Stimulated activated CD4-positive, alpha-beta T cell treated with anti-CD3 and anti-CD28 coated beads, Interleukin-2, amount 100 ng/mL, for 24 hours (primary cell): ENCODE data around the gene INPP5A.

Experiments used
- DNase-seq, 2 donors: peaks; one replicate each; pipeline ENCODE4 v3.0.0-alpha.2; 2020

Gene INPP5A

DNA sequence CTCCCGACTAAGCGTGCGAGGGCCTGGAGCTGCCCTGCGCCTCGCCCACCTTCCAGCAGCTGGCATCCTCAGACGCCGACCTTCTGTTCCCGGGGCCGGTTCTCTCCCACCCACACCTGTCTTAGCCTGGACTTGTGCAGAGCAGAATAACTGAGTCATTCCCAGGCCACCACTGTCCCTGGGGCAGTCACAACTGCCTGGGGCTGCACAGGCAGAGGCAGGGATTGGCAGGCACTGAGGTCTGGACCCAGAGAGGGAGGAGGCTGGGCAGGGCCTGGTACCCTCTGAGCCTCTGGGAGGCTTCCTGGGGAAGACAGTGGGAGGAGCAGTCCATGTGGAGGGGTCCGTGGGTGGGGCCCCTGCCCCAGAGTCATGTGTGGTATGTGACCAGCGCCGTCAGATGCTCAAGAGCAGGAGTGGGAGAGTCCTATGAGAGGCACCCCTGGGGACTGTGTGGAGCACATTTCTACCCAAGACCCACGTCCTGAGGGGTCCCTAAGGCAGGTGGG lies 174.1 kb downstream of the INPP5A start:
- DNase-seq = no peak

DNA sequence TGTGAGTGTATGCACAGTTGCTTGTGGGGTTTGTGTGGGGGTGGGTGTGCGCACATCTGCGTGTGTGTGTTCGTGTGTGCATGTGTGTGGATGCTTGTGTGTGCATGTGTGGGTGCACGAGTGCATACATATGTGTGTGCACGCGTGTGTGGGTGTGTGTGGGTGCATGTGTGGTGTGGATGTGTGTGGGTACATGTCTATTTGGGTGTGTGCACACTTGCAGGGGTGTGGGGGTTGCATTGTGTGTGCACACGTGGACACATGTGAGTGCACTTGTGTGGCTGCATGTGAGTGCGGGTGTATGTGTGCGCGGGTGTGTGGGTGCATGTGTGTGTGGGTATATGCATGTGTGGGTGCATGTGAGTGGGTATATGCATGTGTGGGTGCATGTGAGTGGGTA lies 174.7 kb downstream of the INPP5A start:
- no peak for DNase-seq

DNA sequence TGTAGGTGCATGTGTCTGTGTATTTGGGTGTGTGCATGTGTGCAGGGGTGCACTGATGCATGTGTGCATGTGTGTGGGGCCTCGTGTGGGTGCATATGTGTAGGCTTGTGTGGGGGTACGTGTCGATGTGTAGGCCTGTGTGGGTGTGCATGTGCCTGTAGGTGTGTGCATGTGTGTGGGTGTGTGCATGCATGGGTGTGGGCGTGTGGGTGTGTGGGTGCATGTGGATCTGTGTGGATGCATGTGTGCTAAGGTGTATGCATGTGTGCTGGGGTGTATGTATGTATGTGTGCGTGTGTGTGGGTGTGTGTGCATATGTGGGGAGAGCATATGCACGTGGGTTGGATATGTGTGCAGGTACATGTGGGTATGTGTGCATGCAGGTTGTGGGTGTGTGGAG lies 175.2 kb downstream of the INPP5A start:
- no peak for DNase-seq

DNA sequence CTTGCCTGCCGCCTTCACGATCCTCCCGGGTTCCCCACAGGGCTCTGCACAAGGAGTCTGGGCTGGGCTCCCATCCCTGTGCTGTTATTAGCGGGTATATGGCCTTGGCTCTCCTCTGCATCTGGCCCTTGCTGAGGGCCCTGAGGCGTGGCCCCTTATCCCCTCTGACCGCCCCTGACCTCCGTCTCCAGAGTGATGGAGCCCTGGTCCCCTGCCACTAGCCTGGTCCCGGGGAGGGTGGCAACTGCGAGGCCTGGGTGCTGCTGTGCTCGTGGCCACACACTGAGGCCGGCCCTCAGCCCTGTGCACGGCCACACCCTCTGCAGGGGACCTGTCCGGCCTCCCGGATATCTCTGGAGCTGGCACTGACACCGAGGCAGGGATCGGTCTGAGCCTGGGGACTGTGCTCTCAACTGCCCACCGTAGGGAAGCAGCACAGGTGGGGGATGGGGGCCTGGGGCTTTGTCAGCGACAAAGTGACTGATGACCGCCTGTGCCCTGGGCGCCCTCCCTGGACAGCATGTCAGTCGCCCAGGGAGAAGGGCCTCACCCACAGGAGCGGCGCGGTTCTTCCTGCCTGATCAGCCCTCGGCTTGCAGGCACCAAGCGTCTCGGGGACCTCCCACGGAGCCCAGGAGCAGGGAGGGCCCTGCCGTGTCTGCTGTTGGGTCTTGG lies 176.0 kb downstream of the INPP5A start:
- DNase-seq = no peak

DNA sequence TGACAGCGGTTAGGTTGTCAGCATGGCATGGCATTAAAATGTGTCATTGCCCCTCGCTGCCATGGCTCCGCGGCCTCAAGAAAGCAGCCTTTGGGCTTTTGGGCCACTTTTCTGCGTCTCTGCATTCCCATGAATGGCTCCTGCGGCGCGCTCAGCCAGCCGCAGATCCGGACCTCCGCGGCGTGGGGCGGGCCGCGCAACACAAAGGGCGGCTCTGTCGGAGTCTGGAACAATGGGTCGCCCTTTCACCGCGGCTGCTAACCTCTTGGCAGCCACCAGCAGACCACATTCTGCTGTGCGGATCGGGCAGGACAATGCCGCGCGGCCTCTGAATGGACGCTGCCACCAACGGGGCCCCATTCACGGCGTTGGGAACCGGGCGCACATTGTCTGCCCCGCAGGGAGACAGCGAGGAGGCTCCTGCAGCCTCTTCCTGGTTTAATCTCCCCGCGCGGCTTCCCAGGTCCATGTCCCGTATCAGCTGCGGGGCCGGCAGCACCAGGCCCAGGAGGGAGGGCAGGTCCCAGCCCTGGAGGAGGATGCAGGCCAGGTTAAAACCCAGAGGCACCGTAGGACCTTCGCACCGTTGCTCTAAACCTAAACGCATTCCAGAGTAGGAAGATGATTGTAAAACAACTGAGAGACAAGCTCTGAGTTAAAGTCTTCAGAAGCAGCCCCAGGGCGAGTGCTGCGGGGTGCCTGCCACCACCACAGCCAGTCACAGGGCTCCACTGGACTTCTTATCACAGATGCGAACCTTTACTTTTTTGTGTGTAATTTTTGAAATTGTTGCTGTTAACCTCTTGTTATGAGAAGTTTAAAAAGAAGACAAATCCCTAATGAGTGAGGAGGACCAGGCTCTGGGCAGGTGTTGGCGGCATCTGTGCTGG lies 176.8 kb downstream of the INPP5A start:
- no peak for DNase-seq

DNA sequence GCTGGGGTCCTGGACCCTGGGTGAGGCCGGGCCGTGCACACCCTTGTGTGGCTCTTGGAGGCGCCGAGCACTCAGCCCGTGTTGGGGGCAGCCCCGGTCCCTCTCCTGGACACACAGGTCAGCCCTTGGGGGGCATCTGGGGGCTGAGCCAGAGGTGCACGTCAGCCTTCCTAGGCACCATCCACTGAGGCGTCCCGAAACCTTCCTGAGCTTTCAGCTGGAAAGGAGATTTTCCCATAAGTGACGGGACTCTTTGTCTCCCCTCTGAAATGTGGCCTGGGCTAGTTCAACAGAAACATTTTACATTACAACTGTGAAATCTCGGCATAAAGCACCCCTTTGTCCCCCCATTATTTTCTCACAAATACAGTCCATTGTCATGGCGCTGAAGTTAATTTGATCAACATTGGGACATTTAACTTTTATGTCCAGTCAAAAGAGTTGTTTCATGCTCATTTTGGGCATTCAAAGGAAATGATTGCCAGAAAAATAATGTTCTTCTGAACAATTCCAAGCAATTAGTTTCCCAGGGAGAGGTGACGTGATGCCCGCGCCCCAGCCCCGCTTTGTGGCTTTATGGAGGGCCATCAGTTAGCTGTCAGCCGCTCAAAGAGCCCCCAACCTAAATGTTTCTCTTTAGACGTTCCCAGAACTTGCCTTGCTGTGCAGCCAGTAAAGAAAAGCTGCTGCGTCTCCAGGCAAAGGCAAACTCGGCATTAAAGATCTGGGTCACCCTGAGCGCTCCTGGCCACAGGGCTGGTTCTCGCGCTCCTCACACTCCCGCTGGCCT lies 177.6 kb downstream of the INPP5A start:
- DNase-seq = no peak

DNA sequence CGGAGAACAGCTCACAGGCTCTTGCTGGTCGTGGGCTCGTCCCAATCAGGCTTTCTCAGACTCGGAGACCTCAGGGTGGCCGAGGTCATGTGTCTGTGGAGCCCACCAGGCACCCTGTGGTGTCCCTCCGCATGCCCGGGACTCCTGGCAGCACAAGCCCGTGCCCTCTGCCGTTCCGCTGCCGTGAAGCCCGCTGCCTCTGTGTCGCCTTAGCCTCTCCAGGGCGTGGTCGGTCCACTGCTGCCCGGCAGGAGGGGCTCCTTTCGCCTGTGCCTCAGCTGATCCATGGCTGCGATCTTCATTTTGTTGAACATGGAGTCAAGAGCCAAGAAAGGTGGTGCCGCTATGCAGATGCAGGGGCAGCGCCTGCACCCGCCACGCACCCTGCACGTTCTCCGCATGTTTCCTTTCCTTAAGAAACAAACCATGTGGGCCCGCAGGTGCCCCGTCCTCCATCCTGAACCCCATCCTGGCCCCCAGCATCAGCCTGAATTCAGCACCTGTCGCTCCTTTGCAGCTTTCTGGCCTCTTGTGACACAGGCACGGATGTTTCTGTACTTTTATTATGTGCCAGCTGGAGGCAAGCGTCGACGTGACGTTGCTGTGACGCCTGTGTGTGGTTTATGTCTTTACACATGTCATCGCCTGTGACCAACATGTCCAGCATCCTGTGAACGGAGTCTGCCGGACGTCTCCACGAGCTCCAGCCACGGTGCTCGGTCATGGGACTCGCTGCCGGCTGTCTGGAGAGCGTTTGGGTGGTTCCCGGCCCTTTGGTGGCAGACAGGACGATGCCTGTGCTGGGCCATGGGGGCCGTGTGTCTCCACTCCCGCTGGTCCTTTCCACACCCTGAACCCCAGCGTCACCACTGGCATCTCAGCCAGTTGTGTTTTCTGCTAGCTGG lies 178.4 kb downstream of the INPP5A start:
- no peak for DNase-seq

DNA sequence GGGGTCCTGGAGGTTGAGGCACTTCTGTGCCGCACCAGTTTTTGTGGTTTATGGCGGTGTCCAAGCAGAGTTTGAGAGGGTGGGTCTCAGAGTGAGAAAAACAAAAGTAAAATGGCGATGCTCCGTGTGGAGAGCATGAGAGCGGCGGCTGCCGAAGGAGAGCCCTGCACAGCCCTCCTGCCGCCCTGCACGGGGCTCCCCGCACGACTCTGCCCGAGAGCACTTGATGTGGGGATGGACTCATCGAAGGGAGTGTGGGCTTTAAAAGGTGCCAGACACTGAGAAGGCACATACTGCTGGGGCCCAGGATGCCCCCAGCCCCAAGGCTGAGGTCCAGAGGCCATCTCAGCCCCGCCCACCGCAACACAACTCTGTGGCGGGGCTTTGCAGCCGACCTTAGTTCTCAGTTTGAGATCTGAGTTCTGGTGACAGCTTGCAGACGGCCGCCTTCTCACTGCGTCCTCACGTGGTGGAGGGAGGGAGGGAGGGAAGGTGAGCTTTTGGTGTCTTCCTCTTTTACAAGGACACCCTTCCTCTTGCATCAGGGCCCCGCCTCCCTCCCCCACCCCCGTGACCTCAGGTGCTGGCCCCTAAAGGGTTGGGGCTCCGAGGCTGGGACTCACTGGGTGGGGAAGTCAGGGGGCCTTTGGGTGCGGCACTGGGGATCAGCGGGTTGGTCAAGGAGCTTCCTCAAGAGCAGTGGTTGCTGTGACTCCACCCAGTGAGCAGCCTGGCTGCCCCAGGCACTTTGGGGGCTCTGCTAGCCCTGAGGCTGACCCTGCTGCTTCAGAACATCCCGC lies 179.3 kb downstream of the INPP5A start:
- no peak for DNase-seq

DNA sequence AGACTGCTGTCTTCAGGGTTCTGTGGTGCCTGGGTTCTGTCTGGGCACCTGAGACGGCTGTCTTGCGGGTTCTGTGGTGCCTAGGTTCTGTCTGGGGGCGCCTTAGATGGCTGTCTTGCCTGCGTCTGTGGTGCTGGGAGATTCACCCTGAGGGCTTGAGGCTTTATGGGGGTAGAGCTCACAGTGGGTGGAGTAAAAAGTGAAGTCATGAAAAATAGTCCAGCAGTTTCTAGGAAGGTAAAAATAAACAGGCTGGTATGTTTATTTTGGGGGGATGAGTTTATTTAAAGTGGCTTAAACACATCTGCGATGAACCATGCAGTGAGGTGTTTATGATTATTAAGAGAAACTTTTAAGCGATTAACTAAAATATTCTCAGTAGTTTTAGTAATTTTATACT lies 184.1 kb downstream of the INPP5A start:
- DNase-seq = no peak

DNA sequence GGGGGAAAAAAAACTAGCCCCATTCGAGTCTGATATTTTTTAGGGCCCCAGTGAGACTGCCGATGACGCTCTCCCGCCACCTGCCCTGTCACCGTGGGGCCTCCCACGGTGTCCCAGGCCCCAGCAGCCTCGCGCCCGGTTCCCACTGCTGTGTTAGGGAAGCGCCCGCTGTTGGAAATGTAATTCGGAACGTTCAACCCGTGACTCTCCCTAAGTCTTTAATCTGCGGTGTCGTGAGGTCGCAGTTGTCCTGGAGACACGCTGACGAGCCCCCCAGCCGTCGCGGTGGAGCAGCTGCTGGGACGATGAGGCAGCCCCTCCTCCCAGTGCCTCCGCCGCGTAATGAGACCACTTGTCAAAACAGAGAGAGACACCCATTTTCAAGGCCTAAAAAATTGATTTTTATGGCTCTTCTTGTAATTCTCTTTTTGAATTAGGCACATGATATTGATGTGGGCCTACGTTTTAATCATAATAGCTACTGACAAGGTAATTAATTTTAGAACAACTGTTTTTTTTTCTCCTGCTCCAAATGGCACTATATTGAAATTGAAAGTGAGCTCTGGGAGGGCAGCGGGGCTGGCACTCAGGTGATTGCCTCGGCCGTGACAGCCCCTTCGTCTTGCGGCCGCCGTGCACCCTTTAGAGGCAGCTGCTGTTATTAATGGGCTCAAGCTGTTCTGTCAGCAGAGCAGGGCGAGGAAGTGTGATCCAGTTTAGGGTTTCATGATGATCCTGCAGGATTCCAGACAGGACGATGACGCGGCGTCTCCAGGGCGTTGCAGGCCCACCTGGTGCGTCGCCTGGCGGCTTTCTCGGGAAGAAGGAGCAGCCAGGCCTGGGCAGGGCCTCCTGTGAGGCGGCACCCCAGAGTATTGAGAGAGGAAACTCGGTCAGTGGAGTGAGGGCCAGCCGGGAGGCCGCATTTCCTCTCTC lies 185.1 kb downstream of the INPP5A start:
- no peak for DNase-seq

DNA sequence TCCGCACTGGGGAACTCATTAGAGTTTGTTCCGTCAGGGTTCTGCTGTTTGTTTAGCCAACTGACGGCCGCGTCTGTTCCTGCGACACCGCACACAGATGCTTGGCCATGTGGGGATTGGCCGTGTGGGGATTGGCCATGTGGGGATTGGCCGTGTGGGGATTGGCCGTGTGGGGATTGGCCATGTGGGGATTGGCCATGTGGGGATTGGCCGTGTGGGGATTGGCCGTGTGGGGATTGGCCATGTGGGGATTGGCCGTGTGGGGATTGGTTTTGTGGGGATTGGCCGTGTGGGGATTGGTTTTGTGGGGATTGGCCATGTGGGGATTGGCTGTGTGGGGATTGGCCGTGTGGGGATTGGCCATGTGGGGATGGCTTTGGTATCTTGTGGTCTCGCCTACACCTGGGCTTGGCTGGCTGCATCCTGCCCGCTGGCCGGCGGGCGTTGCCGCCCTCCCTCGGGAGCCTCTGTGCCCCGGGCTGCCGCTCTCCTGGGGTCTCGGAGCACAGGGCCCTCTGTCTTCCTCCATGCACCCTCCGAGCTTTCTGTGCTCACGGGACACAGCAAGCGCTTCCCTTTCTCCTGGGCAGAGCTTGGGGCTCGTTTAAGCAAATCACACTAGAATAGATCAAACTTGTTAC lies 185.9 kb downstream of the INPP5A start:
- DNase-seq = no peak

DNA sequence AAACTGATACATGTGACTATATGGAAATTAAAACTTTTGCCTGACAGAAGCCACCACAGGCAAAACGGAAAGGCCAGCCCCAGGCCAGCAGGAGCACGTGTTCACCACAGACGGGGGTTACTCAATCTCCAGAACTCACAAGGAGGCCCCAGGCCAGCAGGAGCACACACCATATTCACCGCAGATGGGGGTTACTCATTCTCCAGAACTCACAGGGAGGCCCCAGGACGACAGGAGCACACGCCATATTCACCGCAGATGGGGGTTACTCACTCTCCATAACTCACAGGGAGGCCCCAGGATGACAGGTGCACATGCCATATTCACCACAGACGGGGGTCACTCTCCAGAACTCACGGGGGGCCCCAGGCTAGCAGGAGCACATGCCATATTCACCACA lies 186.9 kb downstream of the INPP5A start:
- no peak for DNase-seq

DNA sequence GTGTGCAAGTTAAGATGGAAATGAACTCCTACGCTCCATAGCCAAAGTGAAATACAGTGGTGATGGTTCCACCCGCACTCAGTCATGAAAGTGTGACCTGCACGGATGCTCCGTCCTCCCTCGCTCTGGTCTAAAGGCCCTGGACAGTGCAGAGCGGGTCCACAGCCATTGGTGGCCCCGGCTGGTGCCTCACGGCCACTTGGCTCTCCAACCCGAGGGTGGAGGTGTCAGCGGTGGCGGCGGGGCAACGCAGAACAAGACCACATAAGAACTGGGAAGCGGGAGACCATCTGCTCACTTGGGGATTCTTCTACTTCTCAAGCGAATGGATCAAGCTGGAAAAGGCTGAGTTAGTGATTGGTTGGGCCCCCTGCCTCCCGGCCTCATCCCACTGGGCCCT lies 187.6 kb downstream of the INPP5A start:
- no peak for DNase-seq

DNA sequence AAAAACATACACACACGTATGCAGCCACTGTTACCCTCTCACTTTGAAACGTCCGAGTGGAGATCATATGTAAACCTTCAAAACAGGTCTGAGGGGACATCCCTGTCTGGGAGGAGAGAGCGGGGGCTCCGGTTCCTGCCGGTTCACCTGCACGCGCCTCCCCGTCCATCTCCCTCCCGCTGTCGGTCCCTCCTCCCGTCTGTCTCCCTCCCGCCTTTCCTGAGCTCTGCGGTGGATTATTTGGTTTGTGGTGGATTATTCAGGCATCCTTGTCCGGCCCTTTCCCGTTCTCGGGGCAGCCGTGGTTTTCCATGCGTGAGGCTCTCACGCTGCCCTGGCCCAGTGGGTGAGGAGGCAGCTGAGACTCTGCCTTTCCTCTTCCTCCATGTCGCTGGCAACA lies 188.6 kb downstream of the INPP5A start:
- no peak for DNase-seq

DNA sequence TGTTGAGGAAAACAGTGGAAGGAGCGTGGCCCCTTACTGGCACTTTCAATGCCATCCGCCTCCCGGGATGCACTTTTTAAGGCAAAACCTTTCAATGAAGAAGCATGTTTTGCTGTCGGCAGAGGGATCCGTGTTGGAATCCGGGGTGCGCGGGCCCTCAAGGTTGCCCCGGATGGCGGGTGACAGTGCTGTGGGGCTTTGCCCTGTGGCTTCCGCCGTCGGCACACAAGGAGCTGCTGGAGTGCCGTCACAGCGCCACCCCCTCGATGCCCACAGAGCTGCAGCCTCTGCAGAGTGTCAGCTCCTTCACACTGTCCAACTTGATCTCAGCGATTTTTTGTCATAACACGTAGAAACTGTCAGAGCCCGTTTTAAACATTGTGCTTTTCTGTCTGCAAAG lies 189.4 kb downstream of the INPP5A start:
- no peak for DNase-seq

DNA sequence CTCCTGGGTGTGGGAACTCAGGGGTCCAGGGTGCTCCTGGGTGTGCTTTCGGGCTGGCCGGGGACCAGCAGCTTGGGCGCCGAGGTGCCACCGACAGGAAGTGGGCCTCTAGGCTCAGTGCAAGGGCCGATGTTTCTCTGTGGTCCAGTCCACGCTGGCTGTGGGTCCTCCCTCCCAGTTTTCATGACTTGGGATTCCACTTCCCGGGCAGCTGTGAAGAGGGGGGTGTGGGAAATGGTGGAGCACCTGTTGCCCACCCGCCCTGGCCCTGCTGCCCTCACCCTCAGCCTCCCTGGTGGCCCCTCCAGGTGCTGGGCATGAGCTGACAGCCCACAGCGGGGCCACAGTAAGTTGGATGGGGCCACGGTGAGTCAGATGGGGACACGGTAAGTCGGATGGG lies 189.8 kb downstream of the INPP5A start:
- no peak for DNase-seq

DNA sequence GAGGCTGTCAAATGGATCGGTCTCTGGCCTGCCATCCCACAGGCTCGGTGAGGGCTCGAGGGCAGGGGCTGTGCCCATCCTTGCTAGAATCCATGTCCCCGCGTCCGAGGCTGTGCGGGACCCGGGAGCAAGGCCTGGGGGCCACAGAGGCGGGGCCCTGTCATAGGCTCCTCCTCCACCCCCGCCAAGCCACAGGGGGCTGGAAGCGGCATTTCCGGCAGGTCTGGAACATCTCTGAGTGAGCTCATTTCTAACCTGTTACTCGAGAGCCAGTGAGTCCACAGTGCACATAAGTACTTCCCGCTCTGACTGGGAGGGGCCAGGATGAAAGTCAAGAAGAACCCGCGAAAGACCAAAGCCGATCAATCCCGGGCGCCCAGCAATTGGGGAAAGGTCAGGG lies 190.7 kb downstream of the INPP5A start:
- DNase-seq = no peak

DNA sequence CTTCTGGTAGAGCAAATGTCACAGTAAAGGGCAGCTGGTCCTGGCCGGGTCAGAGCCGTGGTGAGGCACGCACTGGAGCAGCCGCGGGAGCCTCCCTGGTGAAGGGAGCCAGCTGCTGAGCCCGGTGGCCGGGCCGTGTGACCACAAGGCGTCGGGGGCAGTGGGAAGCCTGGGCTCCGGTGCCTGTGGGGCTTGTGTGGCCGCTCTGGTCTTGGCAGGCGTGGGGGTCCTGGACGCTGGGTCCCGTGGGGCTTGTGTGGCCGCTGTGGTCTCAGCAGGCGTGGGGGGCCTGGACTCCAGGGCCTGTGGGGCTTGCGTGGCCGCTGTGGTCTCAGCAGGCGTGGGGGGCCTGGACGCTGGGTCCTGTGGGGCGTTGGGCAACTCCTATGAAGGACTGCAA lies 191.2 kb downstream of the INPP5A start:
- DNase-seq = no peak

DNA sequence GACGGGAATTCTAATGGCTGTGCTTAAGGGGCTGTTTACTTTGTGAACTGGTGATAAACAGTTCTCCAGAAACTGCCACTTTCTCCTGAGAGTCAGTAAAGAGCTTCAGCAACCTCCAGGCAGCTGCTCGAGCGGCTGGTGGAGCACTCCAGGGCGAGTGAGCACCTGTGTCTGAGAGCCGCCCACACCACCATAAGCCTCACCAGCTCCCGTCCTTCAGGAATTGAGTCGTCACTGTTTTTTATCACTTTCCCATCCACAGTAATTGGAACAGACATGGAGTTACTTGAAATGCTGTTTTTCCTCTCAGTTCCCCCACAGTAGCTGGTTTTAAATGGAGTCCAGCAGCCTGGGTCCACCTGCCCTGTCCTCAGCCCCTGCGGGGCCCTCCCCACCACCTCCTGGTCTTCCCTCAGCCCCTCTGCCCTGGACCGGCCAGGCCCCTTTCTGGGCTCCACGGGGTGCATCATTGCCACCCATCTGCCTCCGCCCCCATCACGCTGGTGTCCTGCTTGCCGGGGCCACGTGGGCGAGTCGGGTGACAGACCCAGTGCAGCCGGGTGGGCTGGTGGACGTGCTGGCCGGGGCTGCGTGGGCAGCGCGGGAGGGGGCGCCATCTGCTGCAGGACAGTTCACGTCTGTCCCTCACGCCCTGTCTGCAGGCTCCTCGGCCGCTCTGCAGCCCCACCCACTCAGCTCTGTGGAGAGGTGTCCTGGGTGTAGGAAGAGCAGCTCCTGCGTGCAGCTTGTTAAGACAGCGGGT lies 192.4 kb downstream of the INPP5A start:
- DNase-seq = no peak
